SK-N-SH (cell line): ENCODE results near the gene TMEM109. TPM values are rescaled to one million over a fixed set of nuclear protein-coding genes. Genes with fewer than 3 reads are reported as not detected.
A peak's percentile ranks its signal among the peaks of the same experiment; 100 is the strongest.

ENCODE experiments used
- CTCF ChIA-PET: fragments of 300-600, 350-600 bp; formaldehyde crosslinking; extraction: SDS; loops from one replicate; lab custom pipeline; 2021; lab: Yijun Ruan, JAX
- POLR2A ChIA-PET: fragments of 350-600 bp; sonication (Branson Sonifier 250); formaldehyde crosslinking; extraction: SDS; loops from one replicate; lab custom pipeline; 2020; ENCODE audit warnings: antibody characterized with exemption, inconsistent platforms; lab: Yijun Ruan, JAX
- DNase-seq: peaks from one replicate; pipeline ENCODE4 v3.0.0; 2012
- H2AFZ ChIP-seq: fragments of 200-600 bp; sonication (generic); 2 replicates; pipeline ENCODE4 v1.8.1; 2016; ENCODE audit warnings: antibody characterized with exemption, mild to moderate bottlenecking, low read depth
- H3F3A ChIP-seq: fragments of 200-600 bp; sonication (generic); replicated peaks from 2 replicates; pipeline ENCODE3; 2016; ENCODE audit warnings: antibody characterized with exemption, mild to moderate bottlenecking; ENCODE audit not compliant: insufficient read depth
- H3K27ac ChIP-seq, 2 experiments: fragments of 200-500 bp in 1 of 2; fragments of 200-600 bp in 1 of 2; sonication (Bioruptor generic) in 1 of 2; sonication (generic), shearing (Covaris generic) in 1 of 2; 2 replicates each; pipeline versions ENCODE4 v1.5.1 to v1.6.1; 2014 to 2016; ENCODE audit warnings: low read depth in 2 of 2, inconsistent platforms in 1 of 2, low read length in 1 of 2, mild to moderate bottlenecking in 1 of 2, mixed read lengths in 1 of 2
- H3K27me3 ChIP-seq: fragments of 200-600 bp; sonication (generic), shearing (Covaris generic); 2 replicates; pipeline ENCODE4 v1.6.1; 2016; ENCODE audit warnings: mixed run types; ENCODE audit not compliant: insufficient read depth
- H3K36me3 ChIP-seq, 2 experiments: fragments of 200-500 bp in 1 of 2; fragments of 200-600 bp in 1 of 2; sonication (Bioruptor generic) in 1 of 2; sonication (generic) in 1 of 2; replicated peaks in 1 of 2; 2 replicates each; pipeline versions ENCODE3 to v1.5.1; 2014 to 2016; ENCODE audit warnings: low read length in 1 of 2, mild to moderate bottlenecking in 1 of 2; ENCODE audit not compliant: insufficient read depth in 2 of 2, control insufficient read depth in 1 of 2
- H3K4me1 ChIP-seq, 2 experiments: fragments of 200-500 bp in 1 of 2; fragments of 200-600 bp in 1 of 2; sonication (Bioruptor generic) in 1 of 2; sonication (generic), shearing (Covaris generic) in 1 of 2; 2 replicates each; pipeline versions ENCODE4 v1.5.1 to v1.6.1; 2014 to 2016; ENCODE audit warnings: low read depth in 1 of 2, low read length in 1 of 2, mixed run types in 1 of 2; ENCODE audit not compliant: insufficient read depth in 2 of 2, control insufficient read depth in 1 of 2
- H3K4me2 ChIP-seq: fragments of 200-600 bp; sonication (generic), shearing (Covaris generic); 2 replicates; pipeline ENCODE4 v1.6.1; 2017; ENCODE audit warnings: mixed run types
- H3K4me3 ChIP-seq, 2 experiments: fragments of 200-500 bp in 1 of 2; fragments of 200-600 bp in 1 of 2; sonication (Bioruptor generic) in 1 of 2; sonication (generic), shearing (Covaris generic) in 1 of 2; 2 replicates each; pipeline versions ENCODE4 v1.5.1 to v1.8.1; 2014 to 2016; ENCODE audit warnings: low read depth in 2 of 2, inconsistent platforms in 1 of 2, low read length in 1 of 2, mild to moderate bottlenecking in 1 of 2, mixed read lengths in 1 of 2, moderate library complexity in 1 of 2
- H3K79me2 ChIP-seq: fragments of 200-600 bp; sonication (generic); 2 replicates; pipeline ENCODE4 v1.8.1; 2017; ENCODE audit warnings: mild to moderate bottlenecking; ENCODE audit not compliant: insufficient read depth
- H3K9ac ChIP-seq: fragments of 200-600 bp; sonication (generic); 2 replicates; pipeline ENCODE4 v1.6.1; 2017; ENCODE audit warnings: mixed run types
- H3K9me2 ChIP-seq: fragments of 200-600 bp; sonication (generic); 2 replicates; pipeline ENCODE4 v1.6.1; 2017; ENCODE audit warnings: mixed run types
- H3K9me3 ChIP-seq: fragments of 200-600 bp; sonication (generic); 2 replicates; pipeline ENCODE4 v1.6.1; 2017; ENCODE audit warnings: mixed run types, mild to moderate bottlenecking, moderate library complexity
- H4K20me1 ChIP-seq: fragments of 200-600 bp; sonication (generic); 2 replicates; pipeline ENCODE4 v1.6.1; 2017; ENCODE audit warnings: mild to moderate bottlenecking, mixed run types; ENCODE audit not compliant: insufficient read depth
- ELF1 ChIP-seq: IDR thresholded peaks from 2 replicates; pipeline ENCODE4 v1.4.0; 2012
- EP300 ChIP-seq, 2 experiments: IDR thresholded peaks; 2 replicates each; pipeline versions ENCODE4 v1.4.0 to v1.6.1; 2012; ENCODE audit warnings: borderline replicate concordance in 1 of 2, low read depth in 1 of 2, low read length in 1 of 2
- EZH2phosphoT487 ChIP-seq: fragments of 200-600 bp; sonication (generic); IDR thresholded peaks from 2 replicates; pipeline ENCODE4 v1.6.1; 2017; ENCODE audit warnings: low read depth, mixed run types, mild to moderate bottlenecking, antibody characterized with exemption, moderate library complexity, borderline replicate concordance
- FOSL2 ChIP-seq: IDR thresholded peaks from 2 replicates; pipeline ENCODE4 v1.4.0; 2012; ENCODE audit warnings: low read depth, mild to moderate bottlenecking, moderate library complexity, borderline replicate concordance
- FOXJ3 ChIP-seq: sonication (generic); formaldehyde crosslinking; IDR thresholded peaks from 2 replicates; pipeline ENCODE4 v1.5.1; 2020; ENCODE audit warnings: mild to moderate bottlenecking, missing genetic modification reagents
- FOXM1 ChIP-seq: IDR thresholded peaks from 2 replicates; pipeline ENCODE4 v1.4.0; 2012; ENCODE audit warnings: low read depth, mild to moderate bottlenecking
- GABPA ChIP-seq: IDR thresholded peaks from 2 replicates; pipeline ENCODE4 v1.4.0; 2012; ENCODE audit warnings: low read depth, mild to moderate bottlenecking
- JUND ChIP-seq: IDR thresholded peaks from 2 replicates; pipeline ENCODE4 v1.4.0; 2012
- MAX ChIP-seq: IDR thresholded peaks from 2 replicates; pipeline ENCODE4 v1.4.0; 2012; ENCODE audit warnings: low read depth
- MXI1 ChIP-seq: IDR thresholded peaks from 2 replicates; pipeline ENCODE4 v1.6.1; 2012; ENCODE audit warnings: mild to moderate bottlenecking, low read depth, low read length, improper control_type of control experiment
- NRF1 ChIP-seq: IDR thresholded peaks from 2 replicates; pipeline ENCODE4 v1.6.1; 2012; ENCODE audit warnings: low read depth, mild to moderate bottlenecking, low read length
- RXRA ChIP-seq: IDR thresholded peaks from 2 replicates; pipeline ENCODE4 v1.4.0; 2012; ENCODE audit warnings: low read depth, mild to moderate bottlenecking, borderline replicate concordance
- SIN3A ChIP-seq: IDR thresholded peaks from 2 replicates; pipeline ENCODE4 v1.6.1; 2012; ENCODE audit warnings: low read depth, mild to moderate bottlenecking, low read length, moderate library complexity, borderline replicate concordance
- SMC3 ChIP-seq: IDR thresholded peaks from 2 replicates; pipeline ENCODE4 v1.6.1; 2012; ENCODE audit warnings: low read depth, low read length, improper control_type of control experiment
- TEAD4 ChIP-seq: IDR thresholded peaks from 2 replicates; pipeline ENCODE4 v1.4.0; 2012; ENCODE audit warnings: mild to moderate bottlenecking, borderline replicate concordance; ENCODE audit not compliant: insufficient read depth
- USF1 ChIP-seq: IDR thresholded peaks from 2 replicates; pipeline ENCODE4 v1.4.0; 2012; ENCODE audit warnings: low read depth, borderline replicate concordance
- WGBS: methylation state at CpG from one replicate; pipeline ENCODE4 v1.1.6; 2017; ENCODE audit warnings: low lambda C conversion rate; 5-methylcytosine and 5-hydroxymethylcytosine counted together
- polyA plus RNA-seq, 3 experiments: library from polyadenylated mRNA; depleted of rRNA; stranded (reverse); fragments of >200 nt; gene quantifications; 2 replicates each; pipeline ENCODE4 v1.2.3, GENCODE V29; 2012
- TF ChIP-seq, protein P1 (sequence below): fragments of 150-350 bp; IDR thresholded peaks from 2 replicates; pipeline ENCODE4 v1.6.1; 2017; ENCODE audit warnings: antibody characterized with exemption, low read length, low read depth, borderline replicate concordance
- TF ChIP-seq, protein P2 (sequence below): IDR thresholded peaks from 2 replicates; pipeline ENCODE4; 2012
- TF ChIP-seq, protein P3 (sequence below): fragments of 150-350 bp; IDR thresholded peaks from 2 replicates; pipeline ENCODE4 v1.6.1; 2016; ENCODE audit warnings: mild to moderate bottlenecking, low read depth, low read length

The TMEM109 gene
- polyA plus RNA-seq, 1 of the 3 experiments (the other 2 are of a cell fraction) = 52.7 TPM

DNA sequence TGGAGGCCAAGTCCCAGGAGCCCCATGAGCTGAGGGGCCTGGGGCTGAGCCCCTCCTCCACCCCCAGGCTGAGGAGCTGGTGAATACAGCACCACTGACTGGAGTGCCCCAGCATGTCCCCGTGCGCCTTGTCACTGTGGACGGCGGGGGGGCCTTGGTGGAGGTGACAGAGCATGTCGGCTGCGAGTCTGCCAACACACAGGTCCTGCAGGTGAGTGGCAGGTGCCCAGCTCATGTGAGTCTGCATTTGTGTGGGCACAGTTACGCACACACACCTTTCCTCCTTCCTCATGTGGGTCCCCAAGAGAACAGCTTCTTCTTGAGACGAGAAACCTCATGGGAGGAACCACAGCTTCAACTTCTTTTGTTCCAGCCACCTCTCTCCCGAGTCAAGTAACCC, 18.0 kb downstream of the TMEM109 start:
- no peaks in the 10 kb centered on the region for H4K20me1 ChIP-seq
- no peaks in the 10 kb centered on the region for H3K9me2 ChIP-seq
- H3F3A ChIP-seq = no peaks in the 10 kb centered on the region
- no peak for DNase-seq
- no peak overlapping the region for H2AFZ ChIP-seq
- H3K4me3 ChIP-seq = no peak overlapping the region
- no peak overlapping the region for H3K27ac ChIP-seq
- peaks cover 0 to 2% of the 10 kb centered on the region in 2 experiments; a peak in 1 of 4 replicates for H3K4me1 ChIP-seq
- no peaks in the 10 kb centered on the region for H3K79me2 ChIP-seq
- H3K9me3 ChIP-seq = no peaks in the 10 kb centered on the region
- no peaks in the 10 kb centered on the region for H3K27me3 ChIP-seq
- POLR2A ChIA-PET = no interaction called here
- H3K4me2 ChIP-seq = no peak overlapping the region
- H3K9ac ChIP-seq = no peak overlapping the region
- WGBS = 96% methylated on average over 9 of the region's 9 CpGs
- TF ChIP-seq FOXJ3 (CRISPR knock-in tag) = no peak
- TF ChIP-seq, protein P1, sequence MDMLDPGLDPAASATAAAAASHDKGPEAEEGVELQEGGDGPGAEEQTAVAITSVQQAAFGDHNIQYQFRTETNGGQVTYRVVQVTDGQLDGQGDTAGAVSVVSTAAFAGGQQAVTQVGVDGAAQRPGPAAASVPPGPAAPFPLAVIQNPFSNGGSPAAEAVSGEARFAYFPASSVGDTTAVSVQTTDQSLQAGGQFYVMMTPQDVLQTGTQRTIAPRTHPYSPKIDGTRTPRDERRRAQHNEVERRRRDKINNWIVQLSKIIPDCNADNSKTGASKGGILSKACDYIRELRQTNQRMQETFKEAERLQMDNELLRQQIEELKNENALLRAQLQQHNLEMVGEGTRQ = no peak
- TF ChIP-seq, protein P2, sequence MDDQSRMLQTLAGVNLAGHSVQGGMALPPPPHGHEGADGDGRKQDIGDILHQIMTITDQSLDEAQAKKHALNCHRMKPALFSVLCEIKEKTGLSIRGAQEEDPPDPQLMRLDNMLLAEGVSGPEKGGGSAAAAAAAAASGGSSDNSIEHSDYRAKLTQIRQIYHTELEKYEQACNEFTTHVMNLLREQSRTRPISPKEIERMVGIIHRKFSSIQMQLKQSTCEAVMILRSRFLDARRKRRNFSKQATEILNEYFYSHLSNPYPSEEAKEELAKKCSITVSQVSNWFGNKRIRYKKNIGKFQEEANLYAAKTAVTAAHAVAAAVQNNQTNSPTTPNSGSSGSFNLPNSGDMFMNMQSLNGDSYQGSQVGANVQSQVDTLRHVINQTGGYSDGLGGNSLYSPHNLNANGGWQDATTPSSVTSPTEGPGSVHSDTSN = no peak
- TF ChIP-seq FOSL2 = no peak
- TF ChIP-seq TEAD4 = no peak
- TF ChIP-seq USF1 = no peak
- no peak for TF ChIP-seq NRF1
- no peak for TF ChIP-seq MXI1
- TF ChIP-seq, protein P3, sequence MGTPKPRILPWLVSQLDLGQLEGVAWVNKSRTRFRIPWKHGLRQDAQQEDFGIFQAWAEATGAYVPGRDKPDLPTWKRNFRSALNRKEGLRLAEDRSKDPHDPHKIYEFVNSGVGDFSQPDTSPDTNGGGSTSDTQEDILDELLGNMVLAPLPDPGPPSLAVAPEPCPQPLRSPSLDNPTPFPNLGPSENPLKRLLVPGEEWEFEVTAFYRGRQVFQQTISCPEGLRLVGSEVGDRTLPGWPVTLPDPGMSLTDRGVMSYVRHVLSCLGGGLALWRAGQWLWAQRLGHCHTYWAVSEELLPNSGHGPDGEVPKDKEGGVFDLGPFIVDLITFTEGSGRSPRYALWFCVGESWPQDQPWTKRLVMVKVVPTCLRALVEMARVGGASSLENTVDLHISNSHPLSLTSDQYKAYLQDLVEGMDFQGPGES = no peak
- TF ChIP-seq GABPA = no peak
- CTCF ChIA-PET = interaction anchor here (0.8 to 2.5 kb wide), 4 partner anchors 14 to 255 kb away, joined by 3 to 7 read pairs (median 4); no protein-coding TSS in a partner anchor
- H3K36me3 ChIP-seq = peaks cover 0 to 57% of the 10 kb centered on the region in 2 experiments

DNA sequence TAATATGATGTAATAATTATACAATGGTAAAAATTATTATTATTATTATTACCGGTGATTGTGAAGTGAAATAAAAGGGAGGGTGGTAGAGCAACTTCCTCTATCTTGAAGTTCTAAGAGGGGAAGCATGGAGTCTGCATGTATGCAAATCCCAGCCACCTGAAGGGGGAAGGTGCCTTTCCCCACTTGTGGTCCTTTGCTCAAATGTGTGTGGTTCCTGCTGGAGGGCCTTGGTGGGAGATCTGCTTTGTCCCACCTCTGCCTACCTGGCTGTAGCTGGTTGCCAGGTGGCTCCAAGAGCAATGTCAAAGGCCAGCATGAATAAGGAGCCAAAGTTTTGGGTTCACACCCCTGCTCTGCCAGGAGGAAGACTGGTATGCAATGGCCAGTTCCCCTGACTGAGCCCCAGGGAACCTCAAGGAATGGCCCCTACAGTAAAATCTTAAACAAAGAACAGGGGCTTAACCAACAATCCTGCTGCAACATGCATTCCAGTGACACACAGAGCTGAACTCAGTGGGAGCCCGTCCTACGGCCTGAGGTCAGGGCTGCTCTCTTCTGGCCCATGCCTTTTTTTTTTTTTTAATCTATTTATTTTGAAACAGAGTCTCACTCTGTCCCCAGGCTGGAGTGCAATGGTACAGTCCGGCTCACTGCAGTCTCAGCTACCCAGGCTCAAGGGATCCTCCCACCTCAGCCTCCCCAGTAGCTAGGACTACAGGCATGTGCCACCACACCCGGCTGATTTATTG, 18.8 kb downstream of the TMEM109 start:
- peaks cover 0 to 53% of the 10 kb centered on the region in 2 experiments for H3K36me3 ChIP-seq
- no peak overlapping the region for H3K9ac ChIP-seq
- H3K9me3 ChIP-seq = no peaks in the 10 kb centered on the region
- H3K27ac ChIP-seq = no peak overlapping the region
- no peaks in the 10 kb centered on the region for H4K20me1 ChIP-seq
- H3K9me2 ChIP-seq = no peaks in the 10 kb centered on the region
- DNase-seq = peak; percentile 40
- WGBS = 82% methylated on average over 5 of the region's 5 CpGs
- ChIA-PET CTCF (interaction anchor here (1.8 kb wide), 1 partner anchor 254 kb away, joined by 7 read pairs; no protein-coding TSS in a partner anchor), POLR2A (no interaction called here)
- no peaks in the 10 kb centered on the region for H3K79me2 ChIP-seq
- no peaks in the 10 kb centered on the region for H3K27me3 ChIP-seq
- H3K4me3 ChIP-seq = no peak overlapping the region
- H2AFZ ChIP-seq = no peak overlapping the region
- no peak overlapping the region for H3K4me2 ChIP-seq
- peaks cover 0 to 2% of the 10 kb centered on the region in 2 experiments; a peak in 1 of 4 replicates for H3K4me1 ChIP-seq
- no peaks in the 10 kb centered on the region for H3F3A ChIP-seq
- TF ChIP-seq SIN3A (no peak), JUND (no peak), SMC3 (no peak), EP300 (IDR thresholded peaks at IDR 0.05; ENCODE audit: borderline replicate concordance in 1 of 2, low read depth in 1 of 2, low read length in 1 of 2) (no peak), MAX (no peak), MXI1 (no peak), EZH2phosphoT487 (no peak), ELF1 (no peak), RXRA (no peak), FOXM1 (no peak), GABPA (no peak)
